ENCODE data around the gene MAP4K4. TPM values are rescaled to one million over a fixed set of nuclear protein-coding genes. Genes with fewer than 3 reads are reported as not detected.
A peak's percentile ranks its signal among the peaks of the same experiment; 100 is the strongest.

The MAP4K4 gene
- total RNA-seq, 1 donor from 2014 or later = 427 TPM

GRCh38 chr2:101852824-101853223 is 155.3 kb downstream of the MAP4K4 start:
- DNase-seq (ENCODE audit: low spot score) = no peak
- Mint-ChIP-seq H3K27me3 (ENCODE audit: unreplicated experiment) (peaks cover 12% of the 10 kb centered on the region), H3K4me1 (ENCODE audit: unreplicated experiment) (peaks cover 6% of the 10 kb centered on the region), H3K9me3 (ENCODE audit: unreplicated experiment) (no peaks in the 10 kb centered on the region), H3K27ac (ENCODE audit: unreplicated experiment) (no peak overlapping the region), H3K4me3 (ENCODE audit: unreplicated experiment) (no peak overlapping the region), H3K36me3 (ENCODE audit: low read depth, unreplicated experiment) (peaks cover 37% of the 10 kb centered on the region)
- TF ChIP-seq CTCF (IDR thresholded peaks at IDR 0.05; ENCODE audit: unreplicated experiment) = no peak

- no peak for DNase-seq (ENCODE audit: low spot score)
- Mint-ChIP-seq H3K36me3 (ENCODE audit: low read depth, unreplicated experiment) (peaks cover 44% of the 10 kb centered on the region), H3K9me3 (ENCODE audit: unreplicated experiment) (no peaks in the 10 kb centered on the region), H3K4me3 (ENCODE audit: unreplicated experiment) (no peak overlapping the region), H3K4me1 (ENCODE audit: unreplicated experiment) (peaks cover 6% of the 10 kb centered on the region), H3K27ac (ENCODE audit: unreplicated experiment) (no peak overlapping the region), H3K27me3 (ENCODE audit: unreplicated experiment) (peaks cover 15% of the 10 kb centered on the region)
- TF ChIP-seq CTCF (IDR thresholded peaks at IDR 0.05; ENCODE audit: unreplicated experiment) = no peak
These were observed 157.4 kb downstream of the MAP4K4 start for GRCh38 chr2:101854877-101855276.

- Mint-ChIP-seq H3K9me3 (ENCODE audit: unreplicated experiment) (no peaks in the 10 kb centered on the region), H3K27ac (ENCODE audit: unreplicated experiment) (peak overlapping the region; percentile 15), H3K36me3 (ENCODE audit: low read depth, unreplicated experiment) (peaks cover 51% of the 10 kb centered on the region), H3K27me3 (ENCODE audit: unreplicated experiment) (peaks cover 16% of the 10 kb centered on the region), H3K4me3 (ENCODE audit: unreplicated experiment) (no peak overlapping the region), H3K4me1 (ENCODE audit: unreplicated experiment) (peaks cover 6% of the 10 kb centered on the region)
- TF ChIP-seq CTCF (IDR thresholded peaks at IDR 0.05; ENCODE audit: unreplicated experiment) = no peak
- DNase-seq (ENCODE audit: low spot score) = no peak
These were observed 158.3 kb downstream of the MAP4K4 start for GRCh38 chr2:101855776-101856175.

- H3K36me3 Mint-ChIP-seq (ENCODE audit: low read depth, unreplicated experiment) = peaks cover 49% of the 10 kb centered on the region
- DNase-seq (ENCODE audit: low spot score) = no peak
- H3K4me1 Mint-ChIP-seq (ENCODE audit: unreplicated experiment) = peaks cover 21% of the 10 kb centered on the region
- no peaks in the 10 kb centered on the region for H3K9me3 Mint-ChIP-seq (ENCODE audit: unreplicated experiment)
- H3K4me3 Mint-ChIP-seq (ENCODE audit: unreplicated experiment) = no peak overlapping the region
- peaks cover 16% of the 10 kb centered on the region for H3K27me3 Mint-ChIP-seq (ENCODE audit: unreplicated experiment)
- TF ChIP-seq CTCF (IDR thresholded peaks at IDR 0.05; ENCODE audit: unreplicated experiment) = no peak
- peak overlapping the region; percentile 44 for H3K27ac Mint-ChIP-seq (ENCODE audit: unreplicated experiment)
These were observed 160.7 kb downstream of the MAP4K4 start for GRCh38 chr2:101858246-101858645.

GRCh38 chr2:101858910-101859309 is 161.4 kb downstream of the MAP4K4 start:
- Mint-ChIP-seq H3K9me3 (ENCODE audit: unreplicated experiment) (no peaks in the 10 kb centered on the region), H3K4me1 (ENCODE audit: unreplicated experiment) (peaks cover 28% of the 10 kb centered on the region), H3K4me3 (ENCODE audit: unreplicated experiment) (no peak overlapping the region), H3K27me3 (ENCODE audit: unreplicated experiment) (peaks cover 16% of the 10 kb centered on the region), H3K36me3 (ENCODE audit: low read depth, unreplicated experiment) (peaks cover 48% of the 10 kb centered on the region), H3K27ac (ENCODE audit: unreplicated experiment) (no peak overlapping the region)
- no peak for TF ChIP-seq CTCF (IDR thresholded peaks at IDR 0.05; ENCODE audit: unreplicated experiment)
- DNase-seq (ENCODE audit: low spot score) = no peak

All from endothelial cell (in vitro differentiated cells).